Gastrocnemius medialis (tissue), 4 donors: ENCODE results near the gene ANKRD63. TPM values are rescaled to one million over a fixed set of nuclear protein-coding genes. Genes with fewer than 3 reads are reported as not detected.

Experiments
- ATAC-seq, 2 donors: fragments of 150-250 bp; one replicate each; pipeline ENCODE4 v1.9.1; 2016
- DNase-seq, 2 donors: peaks; one replicate each; pipeline ENCODE4 v3.0.0-alpha.2; 2019
- H3K27ac ChIP-seq, 4 donors: fragments of 200-600 bp; sonication (generic); 1 replicate in 1 of 4; 2 replicates in 3 of 4; pipeline ENCODE4 v1.5.1; 2016 to 2018; ENCODE audit warnings: mild to moderate bottlenecking in 2 of 4, moderate library complexity in 1 of 4
- H3K27me3 ChIP-seq, 3 donors: fragments of 200-600 bp; sonication (generic) in 2 of 3; 1 replicate in 1 of 3; 2 replicates in 2 of 3; pipeline versions ENCODE4 v1.5.1 to v1.6.0; 2016 to 2019; ENCODE audit warnings: mild to moderate bottlenecking in 1 of 3, moderate library complexity in 1 of 3
- H3K36me3 ChIP-seq, 2 donors: fragments of 200-600 bp; sonication (generic) in 1 of 2; one replicate each; pipeline ENCODE4 v1.5.1; 2017 to 2018
- H3K4me1 ChIP-seq, 2 donors: fragments of 200-600 bp; sonication (generic) in 1 of 2; one replicate each; pipeline ENCODE4 v1.5.1; 2016 to 2017; ENCODE audit warnings: mild to moderate bottlenecking in 2 of 2
- H3K4me3 ChIP-seq, 4 donors: fragments of 200-600 bp; sonication (generic) in 3 of 4; 1 replicate in 1 of 4; 2 replicates in 3 of 4; pipeline ENCODE4 v1.5.1; 2016 to 2019; ENCODE audit warnings: mild to moderate bottlenecking in 2 of 4
- H3K9me3 ChIP-seq, 3 donors: fragments of 200-600 bp; sonication (generic) in 2 of 3; 1 replicate in 1 of 3; 2 replicates in 2 of 3; pipeline ENCODE4 v1.5.1; 2016 to 2019
- CTCF ChIP-seq, 5 experiments: fragments of 450-650 bp in 3 of 5; fragments of 200-600 bp in 2 of 5; sonication (generic) in 2 of 5; IDR thresholded peaks in 4 of 5; conservative IDR thresholded peaks in 1 of 5; 1 replicate in 4 of 5; 2 replicates in 1 of 5; pipeline ENCODE4 v1.5.1; 2016 to 2019; ENCODE audit warnings: antibody characterized with exemption in 5 of 5, mild to moderate bottlenecking in 3 of 5, moderate library complexity in 3 of 5
- POLR2A ChIP-seq, 2 donors: fragments of 450-650 bp; IDR thresholded peaks; one replicate each; pipeline ENCODE4 v1.6.1; 2017; ENCODE audit warnings: antibody characterized with exemption in 2 of 2, mild to moderate bottlenecking in 2 of 2, moderate library complexity in 2 of 2
- in situ Hi-C, 4 donors: fragments of 200-750 bp; cut with MboI; loops; one replicate each; pipeline versions ENCODE4 v1.15.0 to v1.8.0; 2017; ENCODE audit warnings: low sequenced_read_pairs in 4 of 4
- intact Hi-C: fragments of 100-400 bp; cut with DNase I; formaldehyde crosslinking; loops from one replicate; pipeline ENCODE4 v1.15.1; 2023; ENCODE audit warnings: low total_unique reads
- total RNA-seq, 4 donors: library from RNA; depleted of rRNA; stranded (reverse); fragments of >200 nt; gene quantifications; one replicate each; pipeline versions ENCODE4 v1.1.0 to v1.2.3, GENCODE V29; 2016

ANKRD63 gene
- total RNA-seq, 4 donors from 2014 or later, result not detected

GRCh38 chr15:40242601-40243000, 40.3 kb downstream of the ANKRD63 start:
- no peak for TF ChIP-seq CTCF (IDR thresholded peaks at IDR 0.05 in 4 of 5, conservative IDR thresholded peaks at IDR 0.05 in 1 of 5)
- no peak for TF ChIP-seq POLR2A (IDR thresholded peaks at IDR 0.05)
- in situ Hi-C loops, result no loop called here
- intact Hi-C loops, result no loop called here
- Histone ChIP-seq H3K9me3 (no peaks in the 10 kb centered on the region), H3K4me1 (peaks cover 0 to 4% of the 10 kb centered on the region in 2 donors), H3K36me3 (no peaks in the 10 kb centered on the region), H3K4me3 (no peak overlapping the region), H3K27ac (no peak overlapping the region), H3K27me3 (peaks cover 0 to 12% (median 12%) of the 10 kb centered on the region in 3 donors)
- ATAC-seq (no peak), DNase-seq (no peak)

GRCh38 chr15:40242213-40242599, 40.7 kb downstream of the ANKRD63 start:
- no peaks in the 10 kb centered on the region for H3K9me3 ChIP-seq
- intact Hi-C loops (no loop called here), in situ Hi-C loops (no loop called here)
- peaks cover 0 to 4% of the 10 kb centered on the region in 2 donors for H3K4me1 ChIP-seq
- H3K4me3 ChIP-seq, result no peak overlapping the region
- DNase-seq (no peak), ATAC-seq (no peak)
- TF ChIP-seq CTCF (IDR thresholded peaks at IDR 0.05 in 4 of 5, conservative IDR thresholded peaks at IDR 0.05 in 1 of 5) (no peak), POLR2A (IDR thresholded peaks at IDR 0.05) (no peak)
- no peak overlapping the region for H3K27ac ChIP-seq
- peaks cover 0 to 12% (median 12%) of the 10 kb centered on the region in 3 donors for H3K27me3 ChIP-seq
- no peaks in the 10 kb centered on the region for H3K36me3 ChIP-seq

- Histone ChIP-seq H3K27ac (no peak overlapping the region), H3K36me3 (no peaks in the 10 kb centered on the region), H3K4me1 (peaks cover 0 to 4% of the 10 kb centered on the region in 2 donors), H3K9me3 (no peaks in the 10 kb centered on the region), H3K27me3 (peaks cover 0 to 12% (median 12%) of the 10 kb centered on the region in 3 donors), H3K4me3 (no peak overlapping the region)
- no peak for ATAC-seq
- no peak for DNase-seq
- in situ Hi-C loops, result no loop called here
- TF ChIP-seq CTCF (IDR thresholded peaks at IDR 0.05 in 4 of 5, conservative IDR thresholded peaks at IDR 0.05 in 1 of 5), result no peak
- TF ChIP-seq POLR2A (IDR thresholded peaks at IDR 0.05), result no peak
- intact Hi-C loops, result no loop called here
These were observed 41.3 kb downstream of the ANKRD63 start for GRCh38 chr15:40241269-40242212.

- Histone ChIP-seq H3K27ac (no peak overlapping the region), H3K27me3 (peaks cover 0 to 12% (median 12%) of the 10 kb centered on the region in 3 donors), H3K9me3 (no peaks in the 10 kb centered on the region), H3K4me1 (peaks cover 0 to 4% of the 10 kb centered on the region in 2 donors), H3K36me3 (no peaks in the 10 kb centered on the region), H3K4me3 (no peak overlapping the region)
- in situ Hi-C loops (no loop called here), intact Hi-C loops (no loop called here)
- TF ChIP-seq CTCF (IDR thresholded peaks at IDR 0.05 in 4 of 5, conservative IDR thresholded peaks at IDR 0.05 in 1 of 5) (no peak), POLR2A (IDR thresholded peaks at IDR 0.05) (no peak)
- ATAC-seq (no peak), DNase-seq (no peak)
These were observed 42.1 kb downstream of the ANKRD63 start for GRCh38 chr15:40240619-40241221.
